NCI-H1417 (cell line): ENCODE results near the gene AEBP1.

Source experiments
- DNase-seq, 3 experiments: peaks; one replicate each; lab custom pipeline; 2025; lab: John Stamatoyannopoulos, UW

AEBP1 gene

DNA sequence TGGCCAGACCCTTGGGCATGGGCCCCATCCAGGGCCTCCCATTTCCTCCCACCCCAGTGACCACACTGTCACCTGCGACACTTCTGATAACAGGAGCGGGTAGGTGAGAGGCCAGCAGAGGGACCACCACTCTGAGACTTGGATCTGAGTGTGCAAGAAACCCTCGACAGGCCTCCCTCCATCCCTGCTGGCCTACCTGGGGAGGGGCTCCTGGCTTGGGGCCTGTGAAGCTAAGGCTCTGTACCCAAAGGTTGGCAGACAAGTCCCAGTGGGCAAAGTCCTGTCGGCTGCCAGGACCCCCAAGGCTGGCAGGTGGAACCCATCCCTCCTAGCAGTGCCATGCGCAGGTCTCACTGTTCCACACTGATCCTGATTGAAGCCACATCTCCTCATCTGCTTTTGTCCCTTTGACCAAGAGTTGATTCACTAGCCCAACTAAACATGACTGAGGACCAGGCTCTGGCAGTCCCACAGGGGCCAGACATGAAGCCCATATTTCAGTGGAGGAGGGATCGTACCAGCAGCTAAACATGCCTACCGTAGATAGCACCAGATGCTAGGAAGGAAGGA lies 37.6 kb upstream of the AEBP1 start:
- no peak for DNase-seq

DNA sequence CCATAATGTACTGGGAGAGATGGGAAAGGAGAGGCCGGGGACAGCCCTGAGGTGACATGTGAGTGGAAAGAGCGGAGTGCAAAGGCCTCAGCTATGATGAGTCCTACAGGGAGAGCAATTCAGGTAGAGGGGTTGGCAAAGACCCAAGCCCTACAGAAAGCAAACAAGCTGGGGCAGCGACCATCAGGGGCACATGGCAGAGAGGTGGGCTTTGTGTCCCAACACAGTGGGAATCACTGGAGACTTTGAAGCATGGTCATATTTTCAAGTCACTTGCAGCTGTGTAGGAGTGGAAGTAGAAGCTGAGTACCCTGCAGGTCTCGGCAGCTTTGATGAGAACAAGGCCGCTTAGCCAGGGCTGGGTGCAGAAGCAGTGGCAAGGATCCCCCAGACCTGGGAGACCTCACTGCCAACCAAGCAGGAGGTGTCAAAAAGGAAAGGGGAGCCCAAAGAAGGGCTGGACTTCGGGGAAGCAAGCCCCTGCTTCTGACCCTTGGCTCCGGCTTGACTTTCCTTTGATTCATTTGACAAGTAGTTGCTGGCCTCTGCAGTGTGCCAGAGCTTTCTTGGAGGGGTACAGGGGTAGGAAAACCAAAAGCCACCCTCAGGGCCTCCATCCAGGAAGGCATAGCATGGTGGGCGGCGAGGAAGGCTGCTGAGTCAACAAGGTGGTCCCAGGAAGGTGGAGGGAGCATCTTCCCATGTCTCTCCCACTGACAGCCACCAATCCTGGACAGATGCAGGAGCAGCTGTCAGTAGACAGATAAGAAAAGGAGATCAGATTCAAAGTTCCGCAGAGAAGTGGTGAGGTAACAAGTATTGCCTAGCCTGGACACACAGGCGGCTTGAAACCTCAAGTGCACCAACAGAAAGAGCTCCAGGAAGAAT lies 36.8 kb upstream of the AEBP1 start:
- DNase-seq, result no peak

- DNase-seq, result peak in 1 of 3 experiments; percentile 24
These were observed 36.1 kb upstream of the AEBP1 start for GRCh38 chr7:44068054-44068453.

GRCh38 chr7:44071726-44072363 lies 32.3 kb upstream of the AEBP1 start:
- DNase-seq, result no peak

GRCh38 chr7:44072364-44073231 lies 31.5 kb upstream of the AEBP1 start:
- peak; percentile 1 to 74 (median 51) for DNase-seq

DNA sequence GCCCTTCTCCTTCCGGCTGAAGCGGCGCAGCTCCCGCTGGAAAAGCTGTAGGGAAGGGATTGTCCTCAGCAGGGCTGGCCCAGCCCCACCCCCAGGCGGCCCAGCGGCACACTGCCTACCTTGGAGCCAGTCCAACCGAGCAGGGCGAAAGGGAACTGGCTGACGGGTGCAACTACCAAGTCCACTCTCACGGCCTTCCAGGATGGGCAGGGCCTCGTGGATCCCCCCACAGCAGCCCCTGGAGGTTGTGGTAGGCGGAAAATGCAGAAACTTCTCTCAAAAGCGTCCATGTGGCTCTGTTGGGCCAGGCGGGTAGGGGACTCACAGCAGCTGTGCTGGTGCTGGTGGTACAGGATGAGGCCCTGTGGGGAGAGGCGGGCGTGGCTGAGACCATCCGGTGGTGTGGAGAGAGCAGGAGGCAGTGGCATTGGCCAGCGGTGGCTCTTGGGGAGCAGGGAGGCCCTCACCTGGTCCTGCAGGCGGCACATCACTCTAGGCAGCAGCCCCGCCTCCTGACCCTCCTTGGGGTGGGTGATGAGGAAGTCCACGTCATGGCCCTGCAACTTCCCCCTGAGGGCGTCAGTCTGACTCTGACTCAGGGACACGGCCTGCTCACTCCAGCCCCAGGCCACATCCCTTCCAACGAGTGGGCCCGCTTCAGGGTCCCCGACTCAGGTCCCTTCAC lies 30.3 kb upstream of the AEBP1 start:
- no peak for DNase-seq

- DNase-seq, result no peak
These were observed 29.8 kb upstream of the AEBP1 start for GRCh38 chr7:44074349-44074695.

- DNase-seq, result no peak
These were observed 28.7 kb upstream of the AEBP1 start for GRCh38 chr7:44075296-44076075.

DNA sequence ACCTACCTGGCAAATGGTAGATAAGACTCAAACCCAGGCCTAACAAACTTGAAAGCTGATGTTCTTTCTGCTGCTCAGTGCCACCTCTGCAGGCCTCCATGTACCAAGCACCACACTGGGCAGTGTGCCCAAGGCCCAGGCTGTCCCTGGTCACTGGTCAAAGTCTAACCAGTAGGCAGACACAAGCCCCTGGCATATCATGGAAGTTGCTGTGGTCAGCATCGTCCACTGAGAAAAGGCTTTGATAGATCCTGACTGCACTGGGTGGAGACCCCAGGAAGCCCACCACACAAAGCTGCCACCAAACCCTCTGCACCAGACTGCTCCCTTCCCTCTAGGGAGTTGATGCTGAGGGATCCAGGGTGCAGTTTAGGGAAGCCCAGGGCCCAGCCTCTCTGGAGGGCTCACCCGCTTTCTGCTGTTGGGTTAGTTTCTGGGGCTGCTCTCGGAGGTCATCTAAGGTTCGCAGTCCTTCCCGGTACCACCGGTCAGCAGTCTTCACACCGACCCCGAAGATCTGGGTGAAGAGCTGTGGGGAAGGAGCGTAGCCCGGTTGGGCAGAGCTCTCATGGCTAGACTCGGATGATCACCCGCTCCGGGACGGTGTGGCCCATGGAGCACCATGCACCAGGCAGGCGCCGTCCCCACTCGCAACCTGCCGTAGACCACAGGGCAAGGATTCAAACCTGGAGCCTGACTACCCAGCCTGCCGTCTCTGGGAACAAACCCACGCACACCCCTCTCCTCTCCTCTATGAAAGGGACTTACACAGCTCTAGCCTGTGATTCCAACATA lies 27.8 kb upstream of the AEBP1 start:
- no peak for DNase-seq

GRCh38 chr7:44077061-44077460 lies 27.1 kb upstream of the AEBP1 start:
- no peak for DNase-seq

- DNase-seq, result no peak
These were observed 26.5 kb upstream of the AEBP1 start for GRCh38 chr7:44077681-44078091.

- DNase-seq, result no peak
These were observed 25.6 kb upstream of the AEBP1 start for GRCh38 chr7:44078521-44078920.

DNA sequence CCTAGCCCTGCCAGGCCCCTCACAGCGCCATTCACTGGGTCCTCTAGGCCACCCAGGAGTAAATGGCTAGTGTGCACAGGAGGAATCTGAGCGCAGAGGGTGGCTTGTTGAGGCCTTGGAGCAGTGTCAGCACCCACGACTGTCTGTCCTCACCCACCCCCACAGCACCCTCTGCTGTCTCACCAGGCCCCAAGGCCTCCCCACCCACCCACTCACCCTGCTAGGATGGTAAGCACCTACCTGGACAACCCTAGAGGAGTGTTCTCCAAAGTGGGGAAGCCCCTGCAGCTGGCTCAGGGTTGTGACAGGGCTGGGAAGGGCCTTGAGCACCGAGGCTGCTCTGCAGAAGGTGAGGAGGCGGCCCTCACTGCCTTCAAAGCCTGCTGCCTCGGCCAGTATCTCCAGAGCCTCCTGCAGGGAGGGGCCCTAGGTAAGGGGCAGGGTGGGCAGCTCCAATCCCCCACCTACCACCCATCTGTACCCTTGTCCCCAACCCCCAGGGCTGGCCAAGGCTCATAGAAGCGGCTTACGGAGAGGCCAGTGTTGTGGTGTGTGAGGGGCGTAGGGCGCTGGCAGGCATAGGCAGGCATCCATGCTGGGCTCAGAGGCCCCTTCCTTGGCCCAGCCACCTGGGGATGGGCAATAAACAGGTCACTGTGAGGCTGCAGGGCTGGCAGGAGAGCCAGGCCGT lies 24.7 kb upstream of the AEBP1 start:
- DNase-seq, result no peak

GRCh38 chr7:44080118-44080517 lies 24.0 kb upstream of the AEBP1 start:
- no peak for DNase-seq

DNA sequence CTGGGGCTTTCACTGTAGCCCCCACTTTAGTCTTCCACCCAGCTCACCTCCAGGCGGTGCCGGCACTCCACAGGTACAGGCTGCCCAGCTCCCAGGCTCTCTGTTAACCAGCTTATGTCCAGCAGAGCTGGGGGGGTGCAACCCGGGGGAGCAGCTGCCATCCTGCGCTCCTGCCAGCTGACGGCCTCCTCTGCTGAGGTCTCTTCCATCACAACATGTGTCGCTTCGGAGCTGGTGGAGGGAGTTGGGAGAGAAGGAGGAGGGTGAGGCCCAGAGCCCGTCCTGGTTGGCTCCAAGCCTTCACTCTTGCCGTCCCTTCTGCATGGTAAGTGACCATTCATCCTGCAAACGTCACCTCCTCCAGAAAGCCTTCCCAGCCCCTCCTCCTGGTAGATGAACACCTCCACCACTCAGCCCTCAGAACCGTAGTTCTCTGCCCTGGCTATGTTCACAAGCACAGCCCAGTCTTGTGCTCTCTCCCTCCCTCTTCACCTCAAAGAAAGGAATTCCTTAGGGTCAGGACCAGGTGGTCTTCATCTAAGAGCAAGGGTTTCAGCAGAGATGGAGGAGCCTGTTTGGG lies 23.4 kb upstream of the AEBP1 start:
- no peak for DNase-seq

DNA sequence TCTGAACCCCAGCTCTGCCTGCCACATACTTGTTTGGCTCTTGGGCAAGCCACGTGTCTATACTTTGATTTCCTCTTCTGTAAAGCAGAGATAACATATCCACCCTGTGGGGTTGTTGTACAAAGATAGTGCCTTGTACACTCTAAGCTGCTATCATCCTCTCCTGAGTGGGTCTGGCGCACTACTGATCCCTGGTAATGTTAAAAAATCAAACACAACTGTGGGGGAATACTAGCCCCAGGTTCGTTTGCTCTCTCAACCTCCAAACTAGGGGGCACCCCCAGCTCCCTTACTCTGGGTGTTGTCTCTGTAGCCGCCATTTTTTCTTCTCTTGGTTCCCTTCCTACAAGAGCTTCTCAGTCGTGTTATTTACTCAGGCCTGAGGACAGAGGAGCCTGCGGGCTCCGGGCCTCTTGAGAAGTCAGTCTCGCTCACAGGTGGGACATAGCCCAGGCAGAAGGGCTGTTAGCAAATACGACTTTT lies 22.8 kb upstream of the AEBP1 start:
- peak in 1 of 3 experiments; percentile 10 for DNase-seq

- DNase-seq, result peak; percentile 98 to 99 (median 98)
These were observed 21.5 kb upstream of the AEBP1 start for GRCh38 chr7:44082541-44083207.

DNA sequence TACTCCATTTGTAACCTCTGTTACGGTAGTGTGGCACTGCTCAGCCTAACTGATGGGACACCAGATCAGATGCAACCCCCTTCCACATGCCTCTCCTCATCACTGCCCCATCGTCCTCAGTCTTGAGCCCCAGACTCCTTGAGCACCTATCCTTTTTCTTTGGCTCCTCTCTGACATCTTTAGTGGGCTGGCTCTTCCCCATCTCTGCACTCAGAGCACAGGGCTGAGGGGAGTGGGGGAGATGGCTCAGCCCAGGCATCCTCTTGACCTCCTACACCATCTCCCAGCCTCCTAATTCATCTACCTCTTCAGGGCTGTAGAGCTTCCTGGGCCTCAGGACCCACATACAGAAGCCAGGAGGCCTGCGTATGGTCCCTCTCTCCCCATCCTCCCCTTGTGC lies 20.3 kb upstream of the AEBP1 start:
- DNase-seq, result no peak
